Measurements from ENCODE around the gene RHOV. TPM values are rescaled to one million over a fixed set of nuclear protein-coding genes. Genes with fewer than 3 reads are reported as not detected.

Gene RHOV
- total and polyA plus RNA-seq, 2 experiments from 2014 or later = not detected

DNA sequence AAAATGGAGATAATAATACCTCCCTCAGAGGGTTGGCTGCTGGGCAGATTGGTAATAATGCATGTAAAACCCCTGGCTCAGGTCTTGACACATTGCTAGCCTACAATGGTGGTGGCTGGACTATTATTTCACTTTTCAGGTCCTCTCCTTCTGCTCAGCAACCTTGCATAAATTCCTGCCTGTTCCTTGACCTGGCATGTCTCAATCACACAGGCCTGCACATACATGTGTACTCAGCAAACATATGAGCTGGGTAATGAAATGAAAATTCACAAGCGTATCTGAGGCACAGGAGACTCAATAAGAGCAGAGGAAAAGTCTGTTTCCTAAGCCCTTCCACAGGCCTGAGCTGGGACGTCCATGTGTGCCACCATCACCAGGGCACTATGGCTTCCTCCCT, 37.7 kb upstream of the RHOV start:
- in situ Hi-C loops (cut with MboI) = loop anchor here (10.0 kb wide), 1 partner anchor 263 kb away; no protein-coding TSS in a partner anchor

DNA sequence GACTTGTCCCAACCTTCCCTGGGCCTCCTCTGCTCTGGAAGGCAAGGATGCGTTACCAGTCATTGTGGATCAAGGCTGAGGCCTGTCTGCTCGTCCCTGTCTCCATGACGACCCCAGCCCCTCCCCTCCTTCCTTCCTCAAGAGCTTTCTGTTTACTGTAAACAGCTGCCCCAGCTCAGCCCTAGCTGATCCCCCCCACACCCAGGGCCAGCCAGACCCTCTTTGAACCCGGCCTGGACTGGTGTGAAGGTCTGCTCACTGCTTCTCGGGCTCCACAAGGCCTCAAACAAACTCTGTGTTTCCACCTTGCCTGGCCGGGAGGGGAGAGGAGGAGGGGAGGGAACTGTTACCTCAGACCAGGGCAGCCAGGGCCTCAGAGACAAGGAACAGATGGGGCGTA, 37.1 kb upstream of the RHOV start:
- TF ChIP-seq EZH2 (IDR thresholded peaks at IDR 0.05; ENCODE audit: insufficient read depth, poor library complexity, severe bottlenecking) (no peak), EZH2phosphoT487 (IDR thresholded peaks at IDR 0.05; ENCODE audit: insufficient read depth, low read depth) (no peak)
- 74 to 75% methylated on average over 7 of the region's 7 CpGs for WGBS, 2 experiments (ENCODE audit: low coverage in 1 of 2, low lambda C conversion rate in 2 of 2, missing lambda C conversion rate in 2 of 2)
- in situ Hi-C loops (cut with MboI) = loop anchor here (10.0 kb wide), 1 partner anchor 264 kb away; no protein-coding TSS in a partner anchor
- Histone ChIP-seq H3K9me3 (ENCODE audit: low read depth) (no peaks in the 10 kb centered on the region), H3K4me3 (no peak overlapping the region), H3K4me1 (ENCODE audit: insufficient read depth) (peaks cover 19% of the 10 kb centered on the region), H3K79me2 (ENCODE audit: insufficient read depth) (no peaks in the 10 kb centered on the region), H3K9me2 (ENCODE audit: insufficient read depth) (no peaks in the 10 kb centered on the region), H3K36me3 (ENCODE audit: low read depth) (no peaks in the 10 kb centered on the region), H3K9ac (no peak overlapping the region), H3F3A (ENCODE audit: insufficient read depth) (0 out of 2 replicates have a peak, but pooled peaks cover 4% of the 10 kb centered on the region), H3K4me2 (ENCODE audit: unreplicated experiment) (no peak overlapping the region), H3K27ac (no peak overlapping the region), H3K27me3 (replicated peaks; ENCODE audit: insufficient read depth) (no peaks in the 10 kb centered on the region), H2AFZ (no peak overlapping the region), H4K20me1 (ENCODE audit: insufficient read depth) (no peaks in the 10 kb centered on the region)
- no peak for DNase-seq

More for the DNA sequence above, 37.7 kb upstream of the RHOV start:
- Histone ChIP-seq H4K20me1 (ENCODE audit: insufficient read depth) (no peaks in the 10 kb centered on the region), H3K36me3 (ENCODE audit: low read depth) (no peaks in the 10 kb centered on the region), H3K4me1 (ENCODE audit: insufficient read depth) (peaks cover 17% of the 10 kb centered on the region), H3K9me3 (ENCODE audit: low read depth) (no peaks in the 10 kb centered on the region), H3K79me2 (ENCODE audit: insufficient read depth) (no peaks in the 10 kb centered on the region), H3K27me3 (replicated peaks; ENCODE audit: insufficient read depth) (no peaks in the 10 kb centered on the region), H3F3A (ENCODE audit: insufficient read depth) (0 out of 2 replicates have a peak, but pooled peaks cover 4% of the 10 kb centered on the region), H3K4me3 (no peak overlapping the region), H3K9ac (no peak overlapping the region), H2AFZ (no peak overlapping the region), H3K9me2 (ENCODE audit: insufficient read depth) (no peaks in the 10 kb centered on the region), H3K27ac (no peak overlapping the region), H3K4me2 (ENCODE audit: unreplicated experiment) (no peak overlapping the region)
- no peak for DNase-seq
- WGBS, 2 experiments (ENCODE audit: low coverage in 1 of 2, low lambda C conversion rate in 2 of 2, missing lambda C conversion rate in 2 of 2) = 73 to 90% methylated on average over 2 of the region's 2 CpGs
- no peak for TF ChIP-seq EZH2phosphoT487 (IDR thresholded peaks at IDR 0.05; ENCODE audit: insufficient read depth, low read depth)
- TF ChIP-seq EZH2 (IDR thresholded peaks at IDR 0.05; ENCODE audit: insufficient read depth, poor library complexity, severe bottlenecking) = no peak

DNA sequence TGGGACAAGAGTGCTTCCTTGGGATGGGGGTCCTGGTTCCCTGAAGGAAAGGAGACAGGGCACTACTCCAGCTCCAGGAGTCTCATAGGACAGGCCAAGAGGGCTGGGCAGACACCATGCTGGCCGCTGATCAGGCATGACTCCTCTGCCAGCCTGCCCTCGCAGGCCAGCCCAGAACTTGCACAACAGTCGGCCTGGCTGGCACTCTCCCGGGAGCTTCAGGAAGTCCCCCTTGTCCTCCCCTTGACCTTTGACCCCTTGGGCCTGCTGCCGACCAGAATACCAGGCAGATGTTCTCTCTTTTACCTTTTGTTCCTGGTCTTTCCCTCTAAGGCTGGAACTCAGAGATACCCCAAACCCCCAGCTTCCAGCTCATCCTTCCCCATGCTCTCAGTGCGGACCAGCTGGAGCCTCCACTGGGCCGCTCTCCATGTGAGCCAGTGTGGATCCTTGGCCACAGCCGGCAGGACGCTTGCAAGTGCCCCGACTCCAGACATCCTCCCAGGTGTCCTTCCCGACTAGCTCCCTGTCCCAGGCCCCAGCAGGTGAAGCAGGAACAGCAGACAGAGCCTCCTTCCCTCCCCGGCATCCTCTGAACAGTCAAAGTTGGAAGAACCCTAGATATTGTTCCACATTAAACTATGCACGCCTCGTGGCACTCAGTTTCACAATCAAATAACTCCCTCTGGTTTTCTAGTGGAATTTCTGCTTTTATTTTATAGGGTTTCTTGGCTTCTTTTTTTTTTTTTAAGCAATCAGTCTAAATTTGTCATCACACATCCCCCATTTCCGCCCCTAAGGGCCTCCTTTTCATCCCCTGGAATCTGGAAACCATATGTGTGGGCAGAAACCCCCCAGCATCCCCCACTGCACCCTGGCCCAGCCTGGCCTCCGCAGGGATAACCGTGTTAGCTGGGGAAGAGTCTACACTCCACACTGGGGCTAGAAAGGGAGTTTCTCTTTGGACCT, 35.9 kb upstream of the RHOV start:
- Histone ChIP-seq H3K9me2 (ENCODE audit: insufficient read depth) (no peaks in the 10 kb centered on the region), H3K4me1 (ENCODE audit: insufficient read depth) (peaks cover 24% of the 10 kb centered on the region), H3K4me3 (no peak overlapping the region), H2AFZ (0 out of 2 replicates have a peak overlapping the region, but pooled peaks have one; percentile 4), H3K9me3 (ENCODE audit: low read depth) (no peaks in the 10 kb centered on the region), H4K20me1 (ENCODE audit: insufficient read depth) (no peaks in the 10 kb centered on the region), H3K27ac (no peak overlapping the region), H3K9ac (peak overlapping the region; percentile 22; the same call in 1 of the 2 replicates), H3K27me3 (replicated peaks; ENCODE audit: insufficient read depth) (no peaks in the 10 kb centered on the region), H3K4me2 (ENCODE audit: unreplicated experiment) (peak overlapping the region; percentile 44), H3K79me2 (ENCODE audit: insufficient read depth) (no peaks in the 10 kb centered on the region), H3F3A (ENCODE audit: insufficient read depth) (peaks cover 14% of the 10 kb centered on the region), H3K36me3 (ENCODE audit: low read depth) (no peaks in the 10 kb centered on the region)
- in situ Hi-C loops (cut with MboI) = loop anchor here (10.0 kb wide), 2 partner anchors 115 to 265 kb away; no protein-coding TSS in a partner anchor
- TF ChIP-seq EZH2phosphoT487 (IDR thresholded peaks at IDR 0.05; ENCODE audit: insufficient read depth, low read depth) (no peak), EZH2 (IDR thresholded peaks at IDR 0.05; ENCODE audit: insufficient read depth, poor library complexity, severe bottlenecking) (no peak)
- peak; percentile 54 for DNase-seq
- 38 to 45% methylated on average over 17 of the region's 17 CpGs for WGBS, 2 experiments (ENCODE audit: low coverage in 1 of 2, low lambda C conversion rate in 2 of 2, missing lambda C conversion rate in 2 of 2)

DNA sequence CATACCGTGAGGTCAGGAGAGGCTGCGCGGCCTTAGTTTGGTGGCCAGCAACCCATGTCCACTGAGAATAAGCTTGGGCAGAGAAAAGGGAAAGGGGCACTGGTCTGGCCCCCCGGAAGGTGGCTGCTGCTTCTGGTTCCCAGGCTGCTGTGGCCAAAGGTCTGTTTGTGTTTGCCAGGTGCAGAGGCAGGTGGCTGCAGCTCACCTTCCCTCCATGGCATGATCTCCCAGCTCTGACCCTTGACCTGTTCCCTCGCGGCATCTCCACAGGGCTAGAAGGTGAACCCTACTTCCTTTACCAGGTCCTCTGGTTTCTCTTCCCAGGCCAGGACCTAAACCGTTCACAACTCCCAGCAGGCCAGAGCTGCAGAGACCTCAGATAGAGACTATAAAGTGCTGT, 34.1 kb upstream of the RHOV start:
- H3K27ac ChIP-seq = no peak overlapping the region
- no peak overlapping the region for H3K9ac ChIP-seq
- no peaks in the 10 kb centered on the region; the same call in 1 of the 2 replicates for H3K36me3 ChIP-seq (ENCODE audit: low read depth)
- H2AFZ ChIP-seq = no peak overlapping the region
- peaks cover 24% of the 10 kb centered on the region for H3K4me1 ChIP-seq (ENCODE audit: insufficient read depth)
- H3K4me3 ChIP-seq = no peak overlapping the region
- H3K9me2 ChIP-seq (ENCODE audit: insufficient read depth) = no peaks in the 10 kb centered on the region
- no peak for DNase-seq
- no peaks in the 10 kb centered on the region for H4K20me1 ChIP-seq (ENCODE audit: insufficient read depth)
- in situ Hi-C loops (cut with MboI) = loop anchor here (10.0 kb wide), 1 partner anchor 117 kb away; no protein-coding TSS in a partner anchor
- no peak for TF ChIP-seq EZH2 (IDR thresholded peaks at IDR 0.05; ENCODE audit: insufficient read depth, poor library complexity, severe bottlenecking)
- TF ChIP-seq EZH2phosphoT487 (IDR thresholded peaks at IDR 0.05; ENCODE audit: insufficient read depth, low read depth) = no peak
- WGBS, 2 experiments (ENCODE audit: low coverage in 1 of 2, low lambda C conversion rate in 2 of 2, missing lambda C conversion rate in 2 of 2) = 88% methylated on average over 7 of the region's 7 CpGs
- H3K9me3 ChIP-seq (ENCODE audit: low read depth) = no peaks in the 10 kb centered on the region
- peaks cover 28% of the 10 kb centered on the region for H3F3A ChIP-seq (ENCODE audit: insufficient read depth)
- no peaks in the 10 kb centered on the region for H3K79me2 ChIP-seq (ENCODE audit: insufficient read depth)
- H3K4me2 ChIP-seq (ENCODE audit: unreplicated experiment) = no peak overlapping the region
- H3K27me3 ChIP-seq (replicated peaks; ENCODE audit: insufficient read depth) = no peaks in the 10 kb centered on the region

Data from GM23248 (cell line).